ENCODE measurements around the gene UVSSA.

Gene UVSSA

GRCh38 chr4:1399508-1400190, 52.6 kb downstream of the UVSSA start:
- no peak for TF ChIP-seq EZH2phosphoT487 (IDR thresholded peaks at IDR 0.05; ENCODE audit: low read depth)
- TF ChIP-seq, protein P1, sequence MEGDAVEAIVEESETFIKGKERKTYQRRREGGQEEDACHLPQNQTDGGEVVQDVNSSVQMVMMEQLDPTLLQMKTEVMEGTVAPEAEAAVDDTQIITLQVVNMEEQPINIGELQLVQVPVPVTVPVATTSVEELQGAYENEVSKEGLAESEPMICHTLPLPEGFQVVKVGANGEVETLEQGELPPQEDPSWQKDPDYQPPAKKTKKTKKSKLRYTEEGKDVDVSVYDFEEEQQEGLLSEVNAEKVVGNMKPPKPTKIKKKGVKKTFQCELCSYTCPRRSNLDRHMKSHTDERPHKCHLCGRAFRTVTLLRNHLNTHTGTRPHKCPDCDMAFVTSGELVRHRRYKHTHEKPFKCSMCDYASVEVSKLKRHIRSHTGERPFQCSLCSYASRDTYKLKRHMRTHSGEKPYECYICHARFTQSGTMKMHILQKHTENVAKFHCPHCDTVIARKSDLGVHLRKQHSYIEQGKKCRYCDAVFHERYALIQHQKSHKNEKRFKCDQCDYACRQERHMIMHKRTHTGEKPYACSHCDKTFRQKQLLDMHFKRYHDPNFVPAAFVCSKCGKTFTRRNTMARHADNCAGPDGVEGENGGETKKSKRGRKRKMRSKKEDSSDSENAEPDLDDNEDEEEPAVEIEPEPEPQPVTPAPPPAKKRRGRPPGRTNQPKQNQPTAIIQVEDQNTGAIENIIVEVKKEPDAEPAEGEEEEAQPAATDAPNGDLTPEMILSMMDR (IDR thresholded peaks at IDR 0.05; ENCODE audit: low read depth, low read length) = no peak
- no peaks in the 10 kb centered on the region for H3K27me3 ChIP-seq (ENCODE audit: low read depth, low read length)
- H3K9me3 ChIP-seq (ENCODE audit: insufficient read depth, low read length) = no peaks in the 10 kb centered on the region
- H3K79me2 ChIP-seq (ENCODE audit: low read length) = no peaks in the 10 kb centered on the region
- H3K4me2 ChIP-seq (ENCODE audit: low read length) = no peak overlapping the region
- H3K27ac ChIP-seq (ENCODE audit: low read length) = no peak overlapping the region
- no peaks in the 10 kb centered on the region for H4K20me1 ChIP-seq (ENCODE audit: insufficient read depth, low read length)
- no peak overlapping the region for H3K9ac ChIP-seq (ENCODE audit: low read length)
- H3K36me3 ChIP-seq (replicated peaks; ENCODE audit: low read depth, low read length) = peaks cover 4% of the 10 kb centered on the region
- H3K4me3 ChIP-seq (ENCODE audit: low read length) = no peak overlapping the region
- H2AFZ ChIP-seq (ENCODE audit: low read depth, low read length) = no peak overlapping the region
- H3K4me1 ChIP-seq (ENCODE audit: low read length) = no peaks in the 10 kb centered on the region

GRCh38 chr4:1400191-1400805, 53.3 kb downstream of the UVSSA start:
- Histone ChIP-seq H3K4me2 (ENCODE audit: low read length) (no peak overlapping the region), H3K36me3 (replicated peaks; ENCODE audit: low read depth, low read length) (peaks cover 4% of the 10 kb centered on the region), H3K4me3 (ENCODE audit: low read length) (no peak overlapping the region), H4K20me1 (ENCODE audit: insufficient read depth, low read length) (no peaks in the 10 kb centered on the region), H3K27me3 (ENCODE audit: low read depth, low read length) (no peaks in the 10 kb centered on the region), H2AFZ (ENCODE audit: low read depth, low read length) (no peak overlapping the region), H3K9me3 (ENCODE audit: insufficient read depth, low read length) (peaks cover 5% of the 10 kb centered on the region; the same call in 1 of the 2 replicates), H3K4me1 (ENCODE audit: low read length) (no peaks in the 10 kb centered on the region), H3K79me2 (ENCODE audit: low read length) (no peaks in the 10 kb centered on the region), H3K9ac (ENCODE audit: low read length) (no peak overlapping the region), H3K27ac (ENCODE audit: low read length) (no peak overlapping the region)
- TF ChIP-seq, protein P1 (IDR thresholded peaks at IDR 0.05; ENCODE audit: low read depth, low read length) = no peak
- no peak for TF ChIP-seq EZH2phosphoT487 (IDR thresholded peaks at IDR 0.05; ENCODE audit: low read depth)

DNA sequence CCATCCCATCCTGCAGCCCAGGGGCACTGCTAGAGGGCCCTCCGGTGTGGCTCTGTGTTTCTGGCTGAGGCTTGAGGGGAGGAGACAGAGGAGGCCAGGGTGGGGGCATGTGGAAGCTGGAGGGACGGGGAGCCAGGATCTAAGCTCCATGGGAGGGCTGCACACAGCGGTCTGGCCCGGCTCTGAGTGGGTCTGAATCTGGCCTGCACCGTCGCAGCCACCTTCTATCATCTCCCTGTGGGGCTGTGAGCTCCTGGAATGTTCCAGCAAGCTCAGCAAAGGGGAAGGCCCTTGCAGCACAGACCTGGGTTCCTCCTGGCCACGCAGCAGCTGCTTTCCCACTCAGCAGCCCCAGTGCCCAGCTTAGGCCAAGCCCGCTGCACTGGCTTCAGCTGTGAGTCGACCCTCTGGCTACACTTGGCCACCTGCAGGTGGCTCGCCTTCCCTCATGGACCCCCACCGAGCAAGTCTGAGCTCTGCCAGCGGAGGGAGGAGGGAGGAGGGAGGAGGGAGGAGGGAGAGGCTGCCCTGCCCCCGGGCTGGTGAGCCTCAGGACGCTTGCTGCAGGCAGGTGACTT, 53.9 kb downstream of the UVSSA start:
- Histone ChIP-seq H3K9me3 (ENCODE audit: insufficient read depth, low read length) (peaks cover 5% of the 10 kb centered on the region; the same call in 1 of the 2 replicates), H3K27me3 (ENCODE audit: low read depth, low read length) (no peaks in the 10 kb centered on the region), H3K4me1 (ENCODE audit: low read length) (no peaks in the 10 kb centered on the region), H3K4me2 (ENCODE audit: low read length) (no peak overlapping the region), H3K9ac (ENCODE audit: low read length) (no peak overlapping the region), H4K20me1 (ENCODE audit: insufficient read depth, low read length) (no peaks in the 10 kb centered on the region), H2AFZ (ENCODE audit: low read depth, low read length) (no peak overlapping the region), H3K79me2 (ENCODE audit: low read length) (no peaks in the 10 kb centered on the region), H3K36me3 (replicated peaks; ENCODE audit: low read depth, low read length) (no peaks in the 10 kb centered on the region), H3K27ac (ENCODE audit: low read length) (no peak overlapping the region), H3K4me3 (ENCODE audit: low read length) (no peak overlapping the region)
- TF ChIP-seq, protein P1 (IDR thresholded peaks at IDR 0.05; ENCODE audit: low read depth, low read length) = no peak
- no peak for TF ChIP-seq EZH2phosphoT487 (IDR thresholded peaks at IDR 0.05; ENCODE audit: low read depth)

DNA sequence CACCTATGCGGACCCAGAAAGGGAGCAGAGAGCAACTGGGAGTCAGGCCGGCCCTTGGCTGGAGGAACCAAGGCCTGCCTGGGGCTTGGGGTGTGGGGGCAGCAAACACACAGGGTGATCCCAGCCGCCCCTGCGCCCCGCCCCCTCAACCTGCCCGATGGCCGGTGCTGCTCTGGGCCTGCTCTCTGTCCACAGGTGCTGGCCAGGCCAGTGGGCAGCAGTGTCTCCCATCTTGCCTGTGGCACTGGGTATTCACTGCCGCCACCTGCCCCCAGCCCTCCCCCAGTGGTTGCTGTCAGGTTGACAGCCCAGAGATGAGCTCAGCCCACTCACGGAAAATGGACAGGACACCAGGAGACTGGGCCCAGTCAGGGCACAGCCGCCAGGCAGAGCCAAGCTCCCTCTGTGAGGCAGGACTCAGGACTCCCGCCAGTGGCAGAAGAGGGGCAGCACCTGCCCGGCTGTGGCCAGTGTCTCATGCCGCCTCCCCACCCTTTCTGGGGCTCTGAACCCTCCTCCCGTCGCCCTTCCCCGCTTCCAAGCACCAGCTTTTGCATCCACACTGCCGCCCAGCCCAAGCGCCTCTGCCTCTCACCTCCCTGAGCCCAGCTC, 54.5 kb downstream of the UVSSA start:
- H3K4me2 ChIP-seq (ENCODE audit: low read length) = no peak overlapping the region
- no peaks in the 10 kb centered on the region for H3K36me3 ChIP-seq (replicated peaks; ENCODE audit: low read depth, low read length)
- no peaks in the 10 kb centered on the region for H4K20me1 ChIP-seq (ENCODE audit: insufficient read depth, low read length)
- H3K27ac ChIP-seq (ENCODE audit: low read length) = no peak overlapping the region
- no peaks in the 10 kb centered on the region for H3K4me1 ChIP-seq (ENCODE audit: low read length)
- H3K9me3 ChIP-seq (ENCODE audit: insufficient read depth, low read length) = peaks cover 5% of the 10 kb centered on the region; the same call in 1 of the 2 replicates
- no peak overlapping the region for H3K4me3 ChIP-seq (ENCODE audit: low read length)
- no peak overlapping the region for H2AFZ ChIP-seq (ENCODE audit: low read depth, low read length)
- TF ChIP-seq, protein P1 (IDR thresholded peaks at IDR 0.05; ENCODE audit: low read depth, low read length) = no peak
- TF ChIP-seq EZH2phosphoT487 (IDR thresholded peaks at IDR 0.05; ENCODE audit: low read depth) = no peak
- H3K79me2 ChIP-seq (ENCODE audit: low read length) = no peaks in the 10 kb centered on the region
- H3K27me3 ChIP-seq (ENCODE audit: low read depth, low read length) = no peaks in the 10 kb centered on the region
- no peak overlapping the region for H3K9ac ChIP-seq (ENCODE audit: low read length)
